Osteocyte (in vitro differentiated cells): ENCODE data around the gene STAT5B. TPM values are rescaled to one million over a fixed set of nuclear protein-coding genes. Genes with fewer than 3 reads are reported as not detected.
"Not testable (repeated sequence)": the region's sequence is repeated elsewhere in the genome, so short reads cannot be mapped to it uniquely, and the experiment has no call there.

Experiments used
- DNase-seq: peaks from one replicate; pipeline ENCODE4 v3.0.0; 2021; ENCODE audit warnings: mixed read lengths; ENCODE audit not compliant: unreplicated experiment; ENCODE audit errors: extremely low spot score
- H3K27ac Mint-ChIP-seq: one replicate; pipeline ENCODE4 v1.8.0; 2021; ENCODE audit warnings: mild to moderate bottlenecking, mixed read lengths; ENCODE audit not compliant: unreplicated experiment
- H3K27me3 Mint-ChIP-seq: one replicate; pipeline ENCODE4 v1.8.0; 2021; ENCODE audit warnings: mixed read lengths; ENCODE audit not compliant: unreplicated experiment
- H3K36me3 Mint-ChIP-seq: one replicate; pipeline ENCODE4 v1.8.0; 2021; ENCODE audit warnings: mixed read lengths; ENCODE audit not compliant: unreplicated experiment
- H3K4me1 Mint-ChIP-seq: one replicate; pipeline ENCODE4 v1.8.0; 2021; ENCODE audit warnings: mixed read lengths; ENCODE audit not compliant: unreplicated experiment
- H3K4me3 Mint-ChIP-seq: one replicate; pipeline ENCODE4 v1.8.0; 2021; ENCODE audit warnings: mild to moderate bottlenecking, moderate library complexity, mixed read lengths; ENCODE audit not compliant: unreplicated experiment
- H3K9me3 Mint-ChIP-seq: one replicate; pipeline ENCODE4 v1.8.0; 2021; ENCODE audit warnings: mixed read lengths; ENCODE audit not compliant: unreplicated experiment
- total RNA-seq: library from RNA; stranded (reverse); gene quantifications from 2 replicates; pipeline ENCODE4 v1.2.1, GENCODE V29; 2021
- TF ChIP-seq, protein P1 (sequence below): fragments of 200-600 bp; sonication (generic); IDR thresholded peaks from 2 replicates; pipeline ENCODE4 v1.5.0; 2021; ENCODE audit warnings: antibody characterized with exemption, mild to moderate bottlenecking, moderate library complexity

The STAT5B gene
- total RNA-seq, 1 donor from 2014 or later = 41.3 TPM

DNA sequence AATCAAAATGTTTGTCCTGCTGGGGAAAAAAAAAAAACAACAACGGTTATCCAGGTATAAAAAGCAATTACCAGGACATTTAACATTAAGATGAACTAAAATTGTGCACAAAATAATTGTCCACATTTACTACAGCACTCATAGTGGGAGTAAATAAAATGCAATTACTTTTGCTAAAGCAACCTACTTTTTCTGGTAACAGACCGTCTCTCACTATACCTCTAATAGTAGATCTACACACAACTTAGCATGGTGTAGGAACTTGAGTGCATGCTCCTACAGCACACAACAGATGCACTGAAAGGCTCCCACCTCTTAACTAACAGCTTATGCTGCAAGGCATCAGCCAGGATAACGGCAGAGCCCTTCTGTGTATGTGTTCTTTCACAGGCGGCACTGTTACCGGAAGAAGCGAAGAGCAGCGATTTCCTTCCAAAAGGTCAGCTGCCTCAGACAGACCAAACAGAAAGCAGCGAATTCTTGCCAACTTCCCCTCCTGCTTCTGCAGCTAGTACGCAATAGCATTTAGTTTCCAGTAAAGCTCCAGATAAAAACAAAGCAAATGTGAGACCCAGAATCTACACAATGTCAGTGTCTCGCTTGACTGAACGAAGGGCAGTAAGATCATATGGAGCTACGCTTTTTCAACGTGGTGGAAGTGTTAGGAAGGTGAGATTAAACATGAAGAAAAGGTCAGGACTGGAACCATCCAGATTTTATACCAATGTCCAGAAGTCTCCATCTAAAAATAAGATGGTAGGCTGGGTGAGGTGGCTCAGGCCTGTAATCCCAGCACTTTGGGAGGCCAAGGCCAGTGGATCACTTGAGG lies 27.6 kb downstream of the STAT5B start:
- peak overlapping the region; percentile 73 for H3K27ac Mint-ChIP-seq
- peaks cover 38% of the 10 kb centered on the region for H3K4me1 Mint-ChIP-seq
- DNase-seq = no peak
- H3K36me3 Mint-ChIP-seq = peaks cover 1% of the 10 kb centered on the region
- no peaks in the 10 kb centered on the region for H3K27me3 Mint-ChIP-seq
- H3K9me3 Mint-ChIP-seq = no peaks in the 10 kb centered on the region
- TF ChIP-seq, protein P1, sequence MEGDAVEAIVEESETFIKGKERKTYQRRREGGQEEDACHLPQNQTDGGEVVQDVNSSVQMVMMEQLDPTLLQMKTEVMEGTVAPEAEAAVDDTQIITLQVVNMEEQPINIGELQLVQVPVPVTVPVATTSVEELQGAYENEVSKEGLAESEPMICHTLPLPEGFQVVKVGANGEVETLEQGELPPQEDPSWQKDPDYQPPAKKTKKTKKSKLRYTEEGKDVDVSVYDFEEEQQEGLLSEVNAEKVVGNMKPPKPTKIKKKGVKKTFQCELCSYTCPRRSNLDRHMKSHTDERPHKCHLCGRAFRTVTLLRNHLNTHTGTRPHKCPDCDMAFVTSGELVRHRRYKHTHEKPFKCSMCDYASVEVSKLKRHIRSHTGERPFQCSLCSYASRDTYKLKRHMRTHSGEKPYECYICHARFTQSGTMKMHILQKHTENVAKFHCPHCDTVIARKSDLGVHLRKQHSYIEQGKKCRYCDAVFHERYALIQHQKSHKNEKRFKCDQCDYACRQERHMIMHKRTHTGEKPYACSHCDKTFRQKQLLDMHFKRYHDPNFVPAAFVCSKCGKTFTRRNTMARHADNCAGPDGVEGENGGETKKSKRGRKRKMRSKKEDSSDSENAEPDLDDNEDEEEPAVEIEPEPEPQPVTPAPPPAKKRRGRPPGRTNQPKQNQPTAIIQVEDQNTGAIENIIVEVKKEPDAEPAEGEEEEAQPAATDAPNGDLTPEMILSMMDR = peak; percentile 10
- H3K4me3 Mint-ChIP-seq = peak overlapping the region; percentile 55

DNA sequence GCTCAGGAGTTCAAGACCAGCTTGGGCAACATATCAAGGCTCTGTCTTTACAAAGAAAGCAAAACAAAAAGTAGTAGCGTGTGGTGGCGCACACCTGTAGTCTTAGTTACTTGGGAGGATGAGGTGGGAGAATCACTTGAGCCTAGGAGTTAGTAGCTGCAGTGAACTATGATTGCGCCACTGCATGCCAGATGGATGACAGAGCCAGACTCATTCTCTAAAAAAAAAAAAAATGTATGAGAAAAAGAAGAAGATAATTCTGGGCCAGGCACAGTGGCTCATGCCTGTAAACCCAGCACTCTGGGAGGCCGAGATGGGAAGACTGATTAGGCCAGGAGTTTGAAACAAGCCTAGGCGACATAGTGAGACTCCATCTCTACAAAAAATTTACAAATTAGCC lies 28.5 kb downstream of the STAT5B start:
- no peak overlapping the region for H3K4me3 Mint-ChIP-seq
- DNase-seq = no peak
- no peaks in the 10 kb centered on the region for H3K27me3 Mint-ChIP-seq
- peaks cover 1% of the 10 kb centered on the region for H3K36me3 Mint-ChIP-seq
- peaks cover 32% of the 10 kb centered on the region for H3K4me1 Mint-ChIP-seq
- H3K27ac Mint-ChIP-seq = peak overlapping the region; percentile 57
- TF ChIP-seq, protein P1 = no peak
- no peaks in the 10 kb centered on the region for H3K9me3 Mint-ChIP-seq

DNA sequence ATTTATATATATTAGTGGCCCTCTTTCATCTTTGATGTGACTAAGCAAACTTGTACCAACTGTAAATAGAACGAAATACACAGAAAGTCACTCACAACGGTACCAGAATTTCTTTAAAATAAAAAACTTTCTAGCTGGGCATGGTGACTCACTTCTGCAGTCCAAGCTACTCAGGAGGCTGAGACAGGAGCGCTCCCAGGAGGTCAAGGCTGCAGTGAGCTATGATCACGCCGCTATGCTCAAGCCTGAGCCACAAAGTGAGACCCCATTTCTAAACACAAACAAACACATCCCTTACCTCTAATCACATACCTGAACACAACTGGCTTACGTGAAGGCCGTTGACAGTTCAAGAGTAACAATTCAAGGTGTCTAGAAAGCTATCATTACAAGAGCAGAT lies 29.7 kb downstream of the STAT5B start:
- Mint-ChIP-seq H3K27ac (no peak overlapping the region), H3K4me3 (no peak overlapping the region), H3K9me3 (no peaks in the 10 kb centered on the region), H3K27me3 (no peaks in the 10 kb centered on the region), H3K36me3 (peaks cover 1% of the 10 kb centered on the region), H3K4me1 (peaks cover 29% of the 10 kb centered on the region)
- no peak for DNase-seq
- TF ChIP-seq, protein P1 = no peak

GRCh38 chr17:42245183-42245582 lies 31.0 kb downstream of the STAT5B start:
- DNase-seq, H3K9me3 Mint-ChIP-seq, H3K27me3 Mint-ChIP-seq, H3K27ac Mint-ChIP-seq, H3K4me3 Mint-ChIP-seq, H3K36me3 Mint-ChIP-seq: not testable (repeated sequence)
- H3K4me1 Mint-ChIP-seq = peaks cover 35% of the 10 kb centered on the region

- not testable (repeated sequence) for H3K9me3 Mint-ChIP-seq, H3K4me3 Mint-ChIP-seq, DNase-seq, H3K27me3 Mint-ChIP-seq, H3K27ac Mint-ChIP-seq, H3K36me3 Mint-ChIP-seq
- H3K4me1 Mint-ChIP-seq = peaks cover 33% of the 10 kb centered on the region
Observed at GRCh38 chr17:42244116-42244515, 32.1 kb downstream of the STAT5B start.

DNA sequence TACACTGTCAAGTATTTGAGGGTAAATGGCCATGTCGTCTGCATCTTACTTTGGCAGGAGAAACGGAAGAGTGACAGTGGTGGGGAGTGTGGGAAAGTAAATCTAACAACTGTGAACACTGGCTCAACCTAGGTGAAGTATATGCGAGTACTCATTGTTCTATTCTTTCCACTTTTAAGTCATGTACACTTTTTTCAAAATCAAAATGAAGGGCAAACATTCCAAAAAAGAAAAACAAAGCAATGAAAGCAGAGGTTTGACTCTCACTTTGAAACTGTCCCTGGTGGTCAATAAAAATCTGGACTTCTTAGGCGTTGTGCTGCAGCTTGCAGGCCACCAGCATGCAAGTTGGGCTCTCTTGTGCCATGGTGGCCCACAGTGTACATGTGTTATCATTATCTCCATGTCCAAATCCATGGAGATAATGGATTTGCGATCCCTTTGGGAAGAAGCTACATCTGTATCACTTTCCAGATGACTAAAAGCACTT lies 32.7 kb downstream of the STAT5B start:
- Mint-ChIP-seq H3K4me1 (peaks cover 32% of the 10 kb centered on the region), H3K36me3 (peaks cover 3% of the 10 kb centered on the region), H3K27ac (peak overlapping the region; percentile 17), H3K9me3 (no peaks in the 10 kb centered on the region), H3K4me3 (no peak overlapping the region), H3K27me3 (no peaks in the 10 kb centered on the region)
- TF ChIP-seq, protein P1 = no peak
- no peak for DNase-seq
